Peyer's patch (tissue), 4 donors: ENCODE data around the gene TCF7L2. TPM values are rescaled to one million over a fixed set of nuclear protein-coding genes. Genes with fewer than 3 reads are reported as not detected.
A peak's percentile ranks its signal among the peaks of the same experiment; 100 is the strongest.

Experiments used
- DNase-seq, 3 donors: peaks; one replicate each; pipeline ENCODE4 v3.0.0-alpha.2; 2017 to 2019
- H3K27ac ChIP-seq, 4 donors: fragments of 200-600 bp; sonication (generic); one replicate each; pipeline ENCODE4 v1.5.1; 2016 to 2019
- H3K27me3 ChIP-seq, 2 donors: fragments of 200-600 bp; sonication (generic); one replicate each; pipeline ENCODE4 v1.5.1; 2019
- H3K36me3 ChIP-seq, 3 donors: fragments of 200-600 bp; sonication (generic); one replicate each; pipeline ENCODE4 v1.5.1; 2016 to 2019
- H3K4me1 ChIP-seq, 4 donors: fragments of 200-600 bp; sonication (generic); one replicate each; pipeline ENCODE4 v1.5.1; 2016 to 2019
- H3K4me3 ChIP-seq, 4 donors: fragments of 200-600 bp; sonication (generic); 1 replicate in 3 of 4; 2 replicates in 1 of 4; pipeline ENCODE4 v1.5.1; 2016 to 2019; ENCODE audit warnings: mild to moderate bottlenecking in 1 of 4
- H3K9me3 ChIP-seq, 4 donors: fragments of 200-600 bp; sonication (generic); one replicate each; pipeline ENCODE4 v1.5.1; 2016 to 2019; ENCODE audit warnings: mild to moderate bottlenecking in 1 of 4
- POLR2A ChIP-seq, 2 donors: fragments of 450-650 bp; IDR thresholded peaks; one replicate each; pipeline ENCODE4 v1.5.1; 2017; ENCODE audit warnings: antibody characterized with exemption in 2 of 2, mild to moderate bottlenecking in 2 of 2, moderate library complexity in 2 of 2
- total RNA-seq, 4 donors: library from RNA; depleted of rRNA; stranded (reverse); fragments of >200 nt; gene quantifications; one replicate each; pipeline ENCODE4 v1.1.0, GENCODE V29; 2016
- TF ChIP-seq, protein P1 (sequence below), 6 experiments: fragments of 450-650 bp in 4 of 6; fragments of 200-600 bp in 2 of 6; sonication (generic) in 1 of 6; IDR thresholded peaks; one replicate each; pipeline ENCODE4 v1.5.1; 2017 to 2019; ENCODE audit warnings: antibody characterized with exemption in 6 of 6, mild to moderate bottlenecking in 3 of 6, moderate library complexity in 1 of 6

Gene TCF7L2
- total RNA-seq, 4 donors from 2014 or later, result 72.3 to 148 (median 93.0) TPM

- peak overlapping the region; percentile 46 to 80 (median 65) for H3K4me3 ChIP-seq
- TF ChIP-seq, protein P1, sequence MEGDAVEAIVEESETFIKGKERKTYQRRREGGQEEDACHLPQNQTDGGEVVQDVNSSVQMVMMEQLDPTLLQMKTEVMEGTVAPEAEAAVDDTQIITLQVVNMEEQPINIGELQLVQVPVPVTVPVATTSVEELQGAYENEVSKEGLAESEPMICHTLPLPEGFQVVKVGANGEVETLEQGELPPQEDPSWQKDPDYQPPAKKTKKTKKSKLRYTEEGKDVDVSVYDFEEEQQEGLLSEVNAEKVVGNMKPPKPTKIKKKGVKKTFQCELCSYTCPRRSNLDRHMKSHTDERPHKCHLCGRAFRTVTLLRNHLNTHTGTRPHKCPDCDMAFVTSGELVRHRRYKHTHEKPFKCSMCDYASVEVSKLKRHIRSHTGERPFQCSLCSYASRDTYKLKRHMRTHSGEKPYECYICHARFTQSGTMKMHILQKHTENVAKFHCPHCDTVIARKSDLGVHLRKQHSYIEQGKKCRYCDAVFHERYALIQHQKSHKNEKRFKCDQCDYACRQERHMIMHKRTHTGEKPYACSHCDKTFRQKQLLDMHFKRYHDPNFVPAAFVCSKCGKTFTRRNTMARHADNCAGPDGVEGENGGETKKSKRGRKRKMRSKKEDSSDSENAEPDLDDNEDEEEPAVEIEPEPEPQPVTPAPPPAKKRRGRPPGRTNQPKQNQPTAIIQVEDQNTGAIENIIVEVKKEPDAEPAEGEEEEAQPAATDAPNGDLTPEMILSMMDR (IDR thresholded peaks at IDR 0.05), result no peak
- TF ChIP-seq POLR2A (IDR thresholded peaks at IDR 0.05), result no peak
- no peaks in the 10 kb centered on the region for H3K27me3 ChIP-seq
- peaks cover 0 to 30% (median 5%) of the 10 kb centered on the region in 4 donors for H3K4me1 ChIP-seq
- peak in 1 of 3 donors; percentile 59 for DNase-seq
- H3K9me3 ChIP-seq, result no peaks in the 10 kb centered on the region
- H3K36me3 ChIP-seq, result no peaks in the 10 kb centered on the region
- peak overlapping the region; percentile 74 to 95 (median 88) for H3K27ac ChIP-seq
These were observed 2.5 kb downstream of the TCF7L2 start for GRCh38 chr10:112952282-112953173.

DNA sequence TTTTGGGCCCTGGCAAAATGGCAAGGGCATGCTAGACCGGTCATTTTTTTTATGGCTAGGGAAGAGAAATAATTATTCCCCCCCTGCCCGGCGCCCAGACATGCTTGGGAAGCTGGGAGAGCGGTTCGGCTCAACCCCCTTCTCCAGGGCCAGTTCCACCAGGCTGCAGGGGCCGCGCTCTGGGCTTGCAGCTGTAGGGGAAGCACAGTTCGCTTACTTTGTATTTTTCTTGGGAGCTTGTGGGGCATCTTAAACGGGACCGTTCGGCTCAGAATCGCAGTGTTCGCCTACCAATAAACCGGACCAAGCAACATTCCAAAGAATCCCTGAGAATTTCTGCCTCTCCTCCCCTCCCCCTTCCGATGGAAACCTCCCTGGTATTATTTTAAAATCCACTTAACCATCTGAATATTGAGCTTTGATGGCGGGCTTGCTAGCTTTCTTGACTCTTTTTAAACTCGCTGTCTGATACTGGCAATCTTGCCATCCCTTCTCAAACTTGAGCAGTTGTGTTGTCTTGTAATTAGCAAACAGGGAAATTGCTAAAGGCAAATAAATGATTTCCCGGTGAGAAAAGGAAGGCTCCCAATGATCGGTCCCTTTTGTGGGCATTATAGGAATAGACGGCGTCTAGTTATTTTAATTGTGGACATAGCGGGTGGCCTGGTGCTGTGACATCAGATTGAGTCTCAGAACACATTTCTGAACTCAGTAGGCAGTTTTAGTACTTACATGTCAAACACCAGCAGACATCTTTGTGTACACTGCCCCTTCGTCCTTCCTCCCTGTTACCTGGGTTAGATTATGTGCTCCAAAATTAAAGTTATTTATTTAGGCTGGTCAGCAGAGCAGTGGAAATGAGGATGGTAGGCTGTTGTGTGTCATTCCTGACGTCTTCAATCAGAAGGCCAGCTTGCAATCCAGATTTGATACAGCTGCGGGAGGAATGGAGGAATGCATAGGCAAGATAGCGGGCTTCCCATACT lies 3.4 kb downstream of the TCF7L2 start:
- Histone ChIP-seq H3K9me3 (no peaks in the 10 kb centered on the region), H3K36me3 (no peaks in the 10 kb centered on the region), H3K4me3 (peak overlapping the region; percentile 46 to 80 (median 65)), H3K27ac (peak overlapping the region; percentile 38 to 95 (median 88)), H3K27me3 (no peaks in the 10 kb centered on the region), H3K4me1 (peaks cover 0 to 31% (median 5%) of the 10 kb centered on the region in 4 donors)
- no peak for TF ChIP-seq POLR2A (IDR thresholded peaks at IDR 0.05)
- TF ChIP-seq, protein P1 (IDR thresholded peaks at IDR 0.05), result no peak
- peak in 1 of 3 donors; percentile 67 for DNase-seq

- TF ChIP-seq, protein P1 (IDR thresholded peaks at IDR 0.05), result no peak
- no peak for TF ChIP-seq POLR2A (IDR thresholded peaks at IDR 0.05)
- Histone ChIP-seq H3K27me3 (no peaks in the 10 kb centered on the region), H3K27ac (peak overlapping the region in 3 of 4 donors; percentile 30 to 89 (median 63)), H3K4me1 (peaks cover 0 to 38% (median 8%) of the 10 kb centered on the region in 4 donors), H3K4me3 (peak overlapping the region in 2 of 4 donors; percentile 75 to 80), H3K9me3 (no peaks in the 10 kb centered on the region), H3K36me3 (no peaks in the 10 kb centered on the region)
- DNase-seq, result no peak
These were observed 5.0 kb downstream of the TCF7L2 start for GRCh38 chr10:112954974-112955581.

- peaks cover 0 to 38% (median 8%) of the 10 kb centered on the region in 4 donors for H3K4me1 ChIP-seq
- no peak for DNase-seq
These were observed 5.8 kb downstream of the TCF7L2 start for GRCh38 chr10:112955582-112956421.

More at GRCh38 chr10:112955582-112956421, 5.8 kb downstream of the TCF7L2 start:
- TF ChIP-seq, protein P1 (IDR thresholded peaks at IDR 0.05), result no peak
- peak in 1 of 2 donors; percentile 34 for TF ChIP-seq POLR2A (IDR thresholded peaks at IDR 0.05)
- H3K27me3 ChIP-seq, result no peaks in the 10 kb centered on the region
- H3K36me3 ChIP-seq, result peaks cover 0 to 4% (median 0%) of the 10 kb centered on the region in 3 donors
- H3K27ac ChIP-seq, result peak overlapping the region in 3 of 4 donors; percentile 35 to 89 (median 63)
- no peaks in the 10 kb centered on the region for H3K9me3 ChIP-seq
- H3K4me3 ChIP-seq, result peak overlapping the region in 2 of 4 donors; percentile 75 to 80
